ENCODE data around the gene LIN7B.
A peak's percentile ranks its signal among the peaks of the same experiment; 100 is the strongest.

The LIN7B gene

GRCh38 chr19:49097453-49098288, 16.5 kb upstream of the LIN7B start:
- DNase-seq = peak; percentile 80

GRCh38 chr19:49098795-49099194, 15.4 kb upstream of the LIN7B start:
- DNase-seq = no peak

GRCh38 chr19:49101160-49101559, 13.0 kb upstream of the LIN7B start:
- no peak for DNase-seq

- no peak for DNase-seq
These were observed 11.9 kb upstream of the LIN7B start for GRCh38 chr19:49102303-49102702.

GRCh38 chr19:49103331-49104085, 10.7 kb upstream of the LIN7B start:
- DNase-seq = no peak

DNA sequence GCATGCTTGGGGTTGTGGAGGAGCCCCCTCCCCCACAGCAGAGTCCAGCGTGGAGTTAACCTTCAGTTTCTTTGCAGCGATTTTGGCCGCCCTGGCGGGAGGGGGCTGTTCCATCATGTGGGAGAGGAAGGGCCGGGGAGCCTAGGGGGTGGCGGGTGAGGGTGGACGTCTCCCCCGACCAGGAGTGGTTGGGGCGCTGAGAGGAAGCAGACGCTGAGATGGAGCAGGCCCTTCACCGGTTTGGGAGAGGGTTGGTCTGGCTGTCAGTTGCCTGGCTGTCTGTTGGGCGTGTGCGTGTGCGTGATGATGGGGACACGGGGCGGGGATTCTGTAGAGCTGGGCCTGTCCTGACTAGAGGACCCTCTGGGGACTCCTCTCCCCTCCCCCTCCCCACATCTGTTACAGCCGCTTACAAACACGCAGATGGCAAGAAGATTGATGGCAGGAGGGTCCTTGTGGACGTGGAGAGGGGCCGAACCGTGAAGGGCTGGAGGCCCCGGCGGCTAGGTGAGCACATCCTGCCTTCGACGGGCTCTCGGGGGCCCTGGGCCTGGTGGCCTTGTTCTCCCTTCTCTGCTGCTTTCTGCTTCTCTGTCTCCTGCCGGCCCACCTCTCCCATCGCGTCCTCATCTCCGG, 9.8 kb upstream of the LIN7B start:
- DNase-seq = no peak

GRCh38 chr19:49106648-49107135, 7.5 kb upstream of the LIN7B start:
- peak; percentile 82 for DNase-seq

GRCh38 chr19:49107625-49108459, 6.3 kb upstream of the LIN7B start:
- DNase-seq = no peak

DNA sequence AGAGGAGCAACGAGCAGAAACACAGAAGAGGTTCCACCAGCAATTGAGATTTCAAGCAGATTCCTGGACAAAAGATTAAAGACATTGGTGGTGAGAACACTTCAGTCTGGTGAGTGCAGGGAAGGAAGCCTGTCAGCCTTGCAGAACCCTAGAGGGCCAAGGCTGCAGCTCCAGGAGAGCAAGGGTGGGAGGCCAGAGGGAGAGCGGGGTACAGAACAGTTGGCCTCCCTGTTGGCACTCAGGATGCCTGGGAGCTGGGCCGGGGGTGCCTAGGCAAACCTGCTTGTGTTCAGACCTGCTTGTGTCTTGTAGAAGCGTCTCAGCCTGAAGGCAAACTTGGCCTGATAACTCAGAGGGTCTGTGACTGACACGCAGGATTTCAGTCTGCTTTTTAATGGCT, 5.1 kb upstream of the LIN7B start:
- no peak for DNase-seq

- no peak for DNase-seq
These were observed 4.5 kb upstream of the LIN7B start for GRCh38 chr19:49109569-49110233.

- DNase-seq = no peak
These were observed 3.6 kb upstream of the LIN7B start for GRCh38 chr19:49110567-49110966.

- no peak for DNase-seq
These were observed 2.8 kb upstream of the LIN7B start for GRCh38 chr19:49111218-49111998.

GRCh38 chr19:49114630-49115363, 627 bp downstream of the LIN7B start:
- DNase-seq = peak; percentile 71

- no peak for DNase-seq
These were observed 2.4 kb downstream of the LIN7B start for GRCh38 chr19:49116544-49116943.

GRCh38 chr19:49117677-49118564, 3.8 kb downstream of the LIN7B start:
- no peak for DNase-seq

GRCh38 chr19:49118565-49119410, 4.6 kb downstream of the LIN7B start, which contains the start of gene C19orf73:
Gene C19orf73 (minus strand): TSS chr19:49119143. CDS start chr19:49119022, 121 bp downstream.
- peak; percentile 95 for DNase-seq

- no peak for DNase-seq
These were observed 5.5 kb downstream of the LIN7B start, which contains the start of gene PPFIA3 for GRCh38 chr19:49119411-49120324. Gene PPFIA3 (plus strand): TSS chr19:49119544. CDS start chr19:49127874, 8,330 bp downstream.

Data from stimulated activated CD8-positive, alpha-beta memory T cell treated with anti-CD3 and anti-CD28 coated beads, Interleukin-4, amount 100 ng/mL, for 48 hours (primary cell).